Measurements from ENCODE around the gene NXPH4.

The NXPH4 gene

DNA sequence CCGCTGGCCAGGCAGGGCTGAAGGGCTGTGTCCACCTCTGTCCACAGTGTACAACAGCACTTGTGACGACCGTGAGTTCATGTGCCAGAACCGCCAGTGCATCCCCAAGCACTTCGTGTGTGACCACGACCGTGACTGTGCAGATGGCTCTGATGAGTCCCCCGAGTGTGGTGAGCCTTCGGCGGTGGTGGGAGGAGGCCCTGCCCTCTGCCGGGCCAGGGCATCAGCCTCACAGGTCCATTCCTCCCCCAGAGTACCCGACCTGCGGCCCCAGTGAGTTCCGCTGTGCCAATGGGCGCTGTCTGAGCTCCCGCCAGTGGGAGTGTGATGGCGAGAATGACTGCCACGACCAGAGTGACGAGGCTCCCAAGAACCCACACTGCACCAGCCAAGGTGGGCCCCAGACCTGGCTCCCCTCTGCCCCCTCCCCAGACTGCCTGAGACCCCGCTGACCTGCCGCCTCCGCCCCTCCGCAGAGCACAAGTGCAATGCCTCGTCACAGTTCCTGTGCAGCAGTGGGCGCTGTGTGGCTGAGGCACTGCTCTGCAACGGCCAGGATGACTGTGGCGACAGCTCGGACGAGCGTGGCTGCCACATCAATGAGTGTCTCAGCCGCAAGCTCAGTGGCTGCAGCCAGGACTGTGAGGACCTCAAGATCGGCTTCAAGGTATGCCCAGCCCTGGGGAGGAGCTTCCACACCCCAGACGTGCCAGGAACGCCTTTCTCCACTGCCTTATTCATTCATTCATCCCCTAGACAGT is 20.8 kb upstream of the NXPH4 start:
- H3K9me3 ChIP-seq (ENCODE audit: severe bottlenecking) = no peaks in the 10 kb centered on the region
- ATAC-seq (ENCODE audit: low read depth) = no peak
- no peak for TF ChIP-seq CTCF (IDR thresholded peaks at IDR 0.05; ENCODE audit: poor library complexity, severe bottlenecking)
- no peak overlapping the region for H3K4me3 ChIP-seq (ENCODE audit: severe bottlenecking)
- no peaks in the 10 kb centered on the region for H3K4me1 ChIP-seq (ENCODE audit: insufficient read depth, poor library complexity, severe bottlenecking)
- no peak for DNase-seq (ENCODE audit: low spot score)
- no peaks in the 10 kb centered on the region for H3K27me3 ChIP-seq (ENCODE audit: insufficient read depth, poor library complexity, severe bottlenecking)
- peaks cover 17% of the 10 kb centered on the region for H3K36me3 ChIP-seq (ENCODE audit: low read depth)
- no peak overlapping the region for H3K27ac ChIP-seq (ENCODE audit: poor library complexity, severe bottlenecking)

DNA sequence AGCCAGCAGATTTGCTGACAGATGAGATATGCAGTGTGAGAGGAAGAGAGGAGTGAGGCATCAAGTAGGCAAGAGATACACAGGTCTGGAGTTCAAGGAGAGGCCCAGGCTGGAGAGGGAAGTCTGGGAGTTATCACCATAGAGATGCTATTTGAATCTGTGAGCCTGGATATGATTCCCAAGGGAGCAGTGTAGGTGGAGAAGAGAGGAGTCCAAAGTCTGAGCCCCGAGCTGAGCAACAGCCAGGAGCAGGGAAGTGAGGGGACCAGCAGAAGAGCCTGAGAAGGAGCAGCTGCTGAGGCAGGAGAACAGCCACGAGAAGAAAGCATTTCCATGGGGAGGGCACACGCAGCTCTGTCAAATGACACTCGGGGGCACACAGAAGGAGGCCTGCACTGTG is 20.2 kb upstream of the NXPH4 start:
- DNase-seq (ENCODE audit: low spot score) = no peak
- H3K36me3 ChIP-seq (ENCODE audit: low read depth) = peaks cover 17% of the 10 kb centered on the region

GRCh38 chr12:57196956-57197355 is 19.6 kb upstream of the NXPH4 start:
- no peaks in the 10 kb centered on the region for H3K4me1 ChIP-seq (ENCODE audit: insufficient read depth, poor library complexity, severe bottlenecking)
- ATAC-seq (ENCODE audit: low read depth) (no peak), DNase-seq (ENCODE audit: low spot score) (no peak)
- peaks cover 17% of the 10 kb centered on the region for H3K36me3 ChIP-seq (ENCODE audit: low read depth)
- TF ChIP-seq CTCF (IDR thresholded peaks at IDR 0.05; ENCODE audit: poor library complexity, severe bottlenecking) = no peak
- no peak overlapping the region for H3K27ac ChIP-seq (ENCODE audit: poor library complexity, severe bottlenecking)
- H3K9me3 ChIP-seq (ENCODE audit: severe bottlenecking) = no peaks in the 10 kb centered on the region
- no peak overlapping the region for H3K4me3 ChIP-seq (ENCODE audit: severe bottlenecking)
- H3K27me3 ChIP-seq (ENCODE audit: insufficient read depth, poor library complexity, severe bottlenecking) = no peaks in the 10 kb centered on the region

More for the DNA sequence above, 20.2 kb upstream of the NXPH4 start:
- no peaks in the 10 kb centered on the region for H3K4me1 ChIP-seq (ENCODE audit: insufficient read depth, poor library complexity, severe bottlenecking)
- TF ChIP-seq CTCF (IDR thresholded peaks at IDR 0.05; ENCODE audit: poor library complexity, severe bottlenecking) = no peak
- H3K27ac ChIP-seq (ENCODE audit: poor library complexity, severe bottlenecking) = no peak overlapping the region
- no peak overlapping the region for H3K4me3 ChIP-seq (ENCODE audit: severe bottlenecking)
- H3K27me3 ChIP-seq (ENCODE audit: insufficient read depth, poor library complexity, severe bottlenecking) = no peaks in the 10 kb centered on the region
- no peak for ATAC-seq (ENCODE audit: low read depth)
- no peaks in the 10 kb centered on the region for H3K9me3 ChIP-seq (ENCODE audit: severe bottlenecking)

DNA sequence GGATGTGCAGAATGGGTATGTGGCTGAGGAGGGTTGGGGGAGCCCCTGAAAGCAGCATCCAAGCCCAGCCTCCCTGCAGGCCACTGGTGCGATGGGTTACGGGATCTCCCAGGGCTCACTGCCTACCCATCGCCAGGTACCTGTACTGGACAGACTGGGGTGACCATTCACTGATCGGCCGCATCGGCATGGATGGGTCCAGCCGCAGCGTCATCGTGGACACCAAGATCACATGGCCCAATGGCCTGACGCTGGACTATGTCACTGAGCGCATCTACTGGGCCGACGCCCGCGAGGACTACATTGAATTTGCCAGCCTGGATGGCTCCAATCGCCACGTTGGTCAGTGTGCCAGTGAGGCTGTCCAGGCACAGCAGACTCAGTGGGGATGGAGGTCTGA is 18.3 kb upstream of the NXPH4 start:
- H3K27ac ChIP-seq (ENCODE audit: poor library complexity, severe bottlenecking) = no peak overlapping the region
- TF ChIP-seq CTCF (IDR thresholded peaks at IDR 0.05; ENCODE audit: poor library complexity, severe bottlenecking) = no peak
- no peaks in the 10 kb centered on the region for H3K27me3 ChIP-seq (ENCODE audit: insufficient read depth, poor library complexity, severe bottlenecking)
- H3K4me3 ChIP-seq (ENCODE audit: severe bottlenecking) = no peak overlapping the region
- ATAC-seq (ENCODE audit: low read depth) (no peak), DNase-seq (ENCODE audit: low spot score) (no peak)
- H3K36me3 ChIP-seq (ENCODE audit: low read depth) = peaks cover 16% of the 10 kb centered on the region; the same call in 1 of the 2 replicates
- no peaks in the 10 kb centered on the region for H3K4me1 ChIP-seq (ENCODE audit: insufficient read depth, poor library complexity, severe bottlenecking)
- H3K9me3 ChIP-seq (ENCODE audit: severe bottlenecking) = no peaks in the 10 kb centered on the region

DNA sequence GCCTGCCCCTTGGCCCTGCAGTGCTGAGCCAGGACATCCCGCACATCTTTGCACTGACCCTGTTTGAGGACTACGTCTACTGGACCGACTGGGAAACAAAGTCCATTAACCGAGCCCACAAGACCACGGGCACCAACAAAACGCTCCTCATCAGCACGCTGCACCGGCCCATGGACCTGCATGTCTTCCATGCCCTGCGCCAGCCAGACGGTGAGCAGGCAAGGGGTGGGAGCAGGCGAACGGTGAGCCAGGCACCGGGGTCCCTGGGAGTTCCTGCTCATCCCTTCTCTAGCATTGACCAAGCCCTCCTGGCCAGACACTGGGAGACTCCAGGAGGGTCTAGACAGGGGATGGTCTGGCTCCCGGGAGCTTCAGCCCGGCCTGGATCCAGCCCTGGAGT is 17.4 kb upstream of the NXPH4 start:
- TF ChIP-seq CTCF (IDR thresholded peaks at IDR 0.05; ENCODE audit: poor library complexity, severe bottlenecking) = no peak
- Histone ChIP-seq H3K9me3 (ENCODE audit: severe bottlenecking) (no peaks in the 10 kb centered on the region), H3K27me3 (ENCODE audit: insufficient read depth, poor library complexity, severe bottlenecking) (no peaks in the 10 kb centered on the region), H3K36me3 (ENCODE audit: low read depth) (peaks cover 11% of the 10 kb centered on the region; the same call in 1 of the 2 replicates), H3K4me3 (ENCODE audit: severe bottlenecking) (no peak overlapping the region), H3K4me1 (ENCODE audit: insufficient read depth, poor library complexity, severe bottlenecking) (no peaks in the 10 kb centered on the region), H3K27ac (ENCODE audit: poor library complexity, severe bottlenecking) (no peak overlapping the region)
- DNase-seq (ENCODE audit: low spot score) (no peak), ATAC-seq (ENCODE audit: low read depth) (no peak)

All from RWPE2 (cell line).